CD4-positive, CD25-positive, alpha-beta regulatory T cell (primary cell): ENCODE results near the gene RSU1. TPM values are rescaled to one million over a fixed set of nuclear protein-coding genes. Genes with fewer than 3 reads are reported as not detected.

Source experiments
- ATAC-seq, 2 donors: fragments of 150-1000 bp; cut with Tn5 transposase; one replicate each; pipeline ENCODE4 v1.10.0; 2021; ENCODE audit warnings: low read depth in 2 of 2, moderate number of reproducible peaks in 2 of 2, moderate library complexity in 1 of 2
- DNase-seq, 3 donors: peaks; one replicate each; pipeline versions ENCODE4 v3.0.0 to v3.0.0-alpha.2; 2012 to 2022; ENCODE audit warnings: mixed read lengths in 1 of 3
- H3K27ac ChIP-seq: one replicate; pipeline ENCODE4 v1.7.0; 2013; ENCODE audit warnings: mild to moderate bottlenecking, low read length; ENCODE audit not compliant: insufficient read depth, poor library complexity, severe bottlenecking
- H3K27me3 ChIP-seq: one replicate; pipeline ENCODE4 v1.7.0; 2013; ENCODE audit warnings: low read length; ENCODE audit not compliant: control insufficient read depth, insufficient read depth
- H3K36me3 ChIP-seq: one replicate; pipeline ENCODE4 v1.7.0; 2013; ENCODE audit warnings: mild to moderate bottlenecking, low read length, moderate library complexity; ENCODE audit not compliant: control insufficient read depth, insufficient read depth
- H3K4me1 ChIP-seq: 2 replicates; pipeline ENCODE4 v1.7.0; 2013; ENCODE audit warnings: mild to moderate bottlenecking, low read length; ENCODE audit not compliant: insufficient read depth, control insufficient read depth, poor library complexity, severe bottlenecking
- H3K4me3 ChIP-seq: one replicate; pipeline ENCODE4 v1.7.0; 2013; ENCODE audit warnings: low read depth, mild to moderate bottlenecking, low read length, moderate library complexity
- H3K9me3 ChIP-seq, 2 experiments: 1 replicate in 1 of 2; 2 replicates in 1 of 2; pipeline ENCODE4 v1.7.0; 2013; ENCODE audit warnings: low read length in 2 of 2, mild to moderate bottlenecking in 1 of 2, moderate library complexity in 1 of 2; ENCODE audit not compliant: control insufficient read depth in 2 of 2
- H3K27ac Mint-ChIP-seq, 3 donors: one replicate each; pipeline ENCODE4 v1.8.0; 2020 to 2022; ENCODE audit warnings: mild to moderate bottlenecking in 3 of 3, mixed read lengths in 3 of 3, moderate library complexity in 2 of 3
- H3K27me3 Mint-ChIP-seq: one replicate; pipeline ENCODE4 v1.8.0; 2022; ENCODE audit warnings: mild to moderate bottlenecking, mixed read lengths
- H3K36me3 Mint-ChIP-seq: one replicate; pipeline ENCODE4 v1.8.0; 2020; ENCODE audit warnings: mixed read lengths
- H3K4me1 Mint-ChIP-seq, 4 donors: one replicate each; pipeline ENCODE4 v1.8.0; 2020 to 2022; ENCODE audit warnings: mixed read lengths in 4 of 4, mild to moderate bottlenecking in 1 of 4
- H3K4me3 Mint-ChIP-seq, 4 donors: one replicate each; pipeline ENCODE4 v1.8.0; 2020 to 2022; ENCODE audit warnings: mild to moderate bottlenecking in 4 of 4, mixed read lengths in 4 of 4, moderate library complexity in 3 of 4
- H3K9me3 Mint-ChIP-seq, 7 donors: one replicate each; pipeline ENCODE4 v1.8.0; 2020 to 2022; ENCODE audit warnings: mixed read lengths in 7 of 7, mild to moderate bottlenecking in 3 of 7, moderate library complexity in 2 of 7
- polyA plus RNA-seq, 4 donors: library from polyadenylated mRNA; unstranded; fragments of 300-500 nt; fragmentation: Illumina TruSeq; gene quantifications; one replicate each; pipeline ENCODE4 v1.2.3, GENCODE V29; 2021
- total RNA-seq: library from RNA; stranded (reverse); gene quantifications from one replicate; pipeline ENCODE4 v1.2.3, GENCODE V29; 2022

RSU1 gene
- total and polyA plus RNA-seq, 5 donors from 2014 or later: 69.2 to 165 (median 139) TPM

GRCh38 chr10:16741540-16741939, 75.7 kb downstream of the RSU1 start:
- Histone ChIP-seq H3K4me1 (no peaks in the 10 kb centered on the region), H3K4me3 (no peak overlapping the region), H3K9me3 (peaks cover under 1 to 6% of the 10 kb centered on the region in 2 experiments), H3K36me3 (peaks cover 25% of the 10 kb centered on the region), H3K27ac (no peak overlapping the region), H3K27me3 (no peaks in the 10 kb centered on the region)
- Mint-ChIP-seq H3K4me3 (peak overlapping the region in 1 of 4 donors; percentile 59), H3K27ac (peak overlapping the region in 1 of 3 donors; percentile 4), H3K4me1 (peaks cover 0 to 13% (median 5%) of the 10 kb centered on the region in 4 donors), H3K36me3 (peaks cover 60% of the 10 kb centered on the region), H3K27me3 (no peaks in the 10 kb centered on the region), H3K9me3 (peaks cover 0 to 13% (median 5%) of the 10 kb centered on the region in 7 donors)
- ATAC-seq (no peak), DNase-seq (no peak)

- Mint-ChIP-seq H3K4me3 (no peak overlapping the region), H3K4me1 (peaks cover under 1 to 8% (median 4%) of the 10 kb centered on the region in 4 donors), H3K27ac (no peak overlapping the region), H3K27me3 (no peaks in the 10 kb centered on the region), H3K36me3 (peaks cover 80% of the 10 kb centered on the region), H3K9me3 (peaks cover 0 to 25% (median 10%) of the 10 kb centered on the region in 7 donors)
- Histone ChIP-seq H3K4me1 (no peaks in the 10 kb centered on the region), H3K27me3 (no peaks in the 10 kb centered on the region), H3K36me3 (peaks cover 29% of the 10 kb centered on the region), H3K27ac (no peak overlapping the region), H3K9me3 (peaks cover 4 to 10% of the 10 kb centered on the region in 2 experiments), H3K4me3 (no peak overlapping the region)
- ATAC-seq (no peak), DNase-seq (no peak)
Observed at GRCh38 chr10:16737420-16737819, 79.8 kb downstream of the RSU1 start.

- Histone ChIP-seq H3K4me3 (no peak overlapping the region), H3K36me3 (peaks cover 21% of the 10 kb centered on the region), H3K27ac (no peak overlapping the region), H3K4me1 (no peaks in the 10 kb centered on the region), H3K27me3 (no peaks in the 10 kb centered on the region), H3K9me3 (peaks cover 4 to 10% of the 10 kb centered on the region in 2 experiments)
- Mint-ChIP-seq H3K4me3 (no peak overlapping the region), H3K36me3 (peaks cover 75% of the 10 kb centered on the region), H3K9me3 (peaks cover 0 to 25% (median 10%) of the 10 kb centered on the region in 7 donors), H3K27ac (peak overlapping the region in 1 of 3 donors; percentile 75), H3K27me3 (no peaks in the 10 kb centered on the region), H3K4me1 (peaks cover 3 to 13% (median 6%) of the 10 kb centered on the region in 4 donors)
- DNase-seq: no peak
- no peak for ATAC-seq
Observed at GRCh38 chr10:16735671-16736070, 81.6 kb downstream of the RSU1 start.

DNA sequence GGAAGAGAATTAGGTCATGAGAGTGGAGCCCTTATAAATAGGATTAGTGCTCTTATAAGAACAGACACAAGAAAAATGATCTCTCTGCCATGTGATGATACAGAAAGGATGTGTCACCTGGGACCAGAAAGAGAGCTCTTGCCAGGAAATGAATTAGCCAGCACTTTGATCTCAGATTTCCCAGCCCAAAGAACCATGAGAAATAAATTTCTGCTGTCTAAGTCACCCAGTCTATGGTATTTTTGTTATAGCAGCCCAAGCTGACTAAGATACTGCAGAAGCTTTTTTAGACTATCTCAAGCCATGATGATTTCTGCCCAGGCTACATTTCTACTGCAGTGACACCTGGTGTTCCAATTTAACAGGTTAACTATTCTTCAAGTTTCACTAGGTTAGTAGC, 84.8 kb downstream of the RSU1 start:
- Mint-ChIP-seq H3K27ac (no peak overlapping the region), H3K36me3 (peaks cover 78% of the 10 kb centered on the region), H3K27me3 (no peaks in the 10 kb centered on the region), H3K9me3 (peaks cover 0 to 19% (median 6%) of the 10 kb centered on the region in 7 donors), H3K4me1 (peaks cover 17 to 32% (median 23%) of the 10 kb centered on the region in 4 donors), H3K4me3 (no peak overlapping the region)
- Histone ChIP-seq H3K9me3 (peaks cover 4 to 8% of the 10 kb centered on the region in 2 experiments), H3K27ac (no peak overlapping the region), H3K4me1 (peaks cover 10% of the 10 kb centered on the region), H3K36me3 (peaks cover 23% of the 10 kb centered on the region), H3K4me3 (no peak overlapping the region), H3K27me3 (no peaks in the 10 kb centered on the region)
- DNase-seq (peak in 1 of 3 donors; percentile 8), ATAC-seq (no peak)

- Histone ChIP-seq H3K4me3 (no peak overlapping the region), H3K9me3 (no peaks in the 10 kb centered on the region), H3K36me3 (peaks cover 7% of the 10 kb centered on the region), H3K4me1 (peaks cover 10% of the 10 kb centered on the region), H3K27ac (no peak overlapping the region), H3K27me3 (no peaks in the 10 kb centered on the region)
- H3K4me1 Mint-ChIP-seq: peaks cover 14 to 37% (median 24%) of the 10 kb centered on the region in 4 donors
- H3K27me3 Mint-ChIP-seq: no peaks in the 10 kb centered on the region
- no peak for ATAC-seq
- H3K9me3 Mint-ChIP-seq: peaks cover 0 to 2% (median 0%) of the 10 kb centered on the region in 7 donors
- DNase-seq: no peak
- H3K27ac Mint-ChIP-seq: peak overlapping the region in 2 of 3 donors; percentile 24 to 87
- peaks cover 56% of the 10 kb centered on the region for H3K36me3 Mint-ChIP-seq
- no peak overlapping the region for H3K4me3 Mint-ChIP-seq
Observed at GRCh38 chr10:16728266-16728665, 89.0 kb downstream of the RSU1 start.

DNA sequence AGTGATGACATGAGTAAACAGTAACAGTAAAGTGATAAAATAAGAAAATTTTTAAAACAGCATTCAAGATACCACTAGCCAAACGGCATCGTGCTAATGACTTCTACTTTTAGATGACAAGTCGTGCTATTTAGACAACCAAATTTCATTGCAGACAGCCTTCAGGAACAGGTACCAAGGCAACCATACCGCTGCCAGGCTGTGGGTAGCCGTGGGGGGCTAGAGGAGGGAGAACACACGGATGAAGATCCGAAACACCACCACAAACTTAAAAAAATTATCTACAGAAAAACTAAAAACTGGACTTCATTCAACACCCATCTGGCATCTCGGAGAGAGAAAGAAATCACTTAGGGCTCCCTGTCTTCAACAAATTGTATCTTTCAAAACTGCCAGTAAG, 89.6 kb downstream of the RSU1 start:
- Mint-ChIP-seq H3K9me3 (peaks cover 0 to 2% (median 0%) of the 10 kb centered on the region in 7 donors), H3K27ac (no peak overlapping the region), H3K4me1 (peaks cover 14 to 37% (median 24%) of the 10 kb centered on the region in 4 donors), H3K4me3 (no peak overlapping the region), H3K36me3 (peaks cover 60% of the 10 kb centered on the region), H3K27me3 (no peaks in the 10 kb centered on the region)
- Histone ChIP-seq H3K4me1 (peaks cover 10% of the 10 kb centered on the region), H3K27me3 (no peaks in the 10 kb centered on the region), H3K36me3 (peaks cover 9% of the 10 kb centered on the region), H3K9me3 (no peaks in the 10 kb centered on the region), H3K4me3 (no peak overlapping the region), H3K27ac (no peak overlapping the region)
- no peak for DNase-seq
- ATAC-seq: no peak

GRCh38 chr10:16724509-16724908, 92.7 kb downstream of the RSU1 start:
- no peak for ATAC-seq
- Mint-ChIP-seq H3K4me3 (no peak overlapping the region), H3K36me3 (peaks cover 62% of the 10 kb centered on the region), H3K27ac (no peak overlapping the region), H3K4me1 (peaks cover 9 to 19% (median 14%) of the 10 kb centered on the region in 4 donors), H3K9me3 (peaks cover 0 to 4% (median 0%) of the 10 kb centered on the region in 7 donors), H3K27me3 (no peaks in the 10 kb centered on the region)
- Histone ChIP-seq H3K4me1 (peaks cover 7% of the 10 kb centered on the region), H3K27ac (no peak overlapping the region), H3K36me3 (peaks cover 27% of the 10 kb centered on the region), H3K27me3 (no peaks in the 10 kb centered on the region), H3K9me3 (no peaks in the 10 kb centered on the region), H3K4me3 (no peak overlapping the region)
- no peak for DNase-seq

DNA sequence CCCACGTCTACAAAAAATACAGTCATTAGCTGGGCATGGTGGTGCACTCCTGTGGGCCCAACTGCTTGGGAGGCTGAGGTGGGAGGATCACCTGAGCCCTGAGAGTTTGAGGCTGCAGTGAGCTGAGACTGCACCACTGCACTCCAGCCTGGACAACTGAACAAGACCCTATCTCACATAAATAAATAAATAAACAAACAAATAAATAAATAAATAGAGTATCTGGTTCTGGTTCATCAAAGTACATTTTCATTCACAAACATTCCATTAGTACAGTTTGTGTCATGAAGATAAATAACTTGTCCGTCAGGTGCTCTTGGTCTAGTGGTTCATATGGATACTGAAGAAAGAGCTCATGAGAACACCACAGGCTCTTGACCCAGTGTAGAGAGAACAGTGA, 96.4 kb downstream of the RSU1 start:
- H3K9me3 ChIP-seq: no peaks in the 10 kb centered on the region
- no peak overlapping the region for H3K27ac ChIP-seq
- no peaks in the 10 kb centered on the region for H3K4me1 ChIP-seq
- peaks cover 48% of the 10 kb centered on the region for H3K36me3 Mint-ChIP-seq
- DNase-seq: no peak
- H3K27me3 Mint-ChIP-seq: no peaks in the 10 kb centered on the region
- no peaks in the 10 kb centered on the region for H3K27me3 ChIP-seq
- no peak overlapping the region for H3K4me3 ChIP-seq
- H3K27ac Mint-ChIP-seq: peak overlapping the region in 1 of 3 donors; percentile 7
- peaks cover 0 to 6% (median 0%) of the 10 kb centered on the region in 4 donors for H3K4me1 Mint-ChIP-seq
- ATAC-seq: no peak
- peaks cover 0 to 3% (median 1%) of the 10 kb centered on the region in 7 donors for H3K9me3 Mint-ChIP-seq
- H3K4me3 Mint-ChIP-seq: no peak overlapping the region
- peaks cover 27% of the 10 kb centered on the region for H3K36me3 ChIP-seq
